Measurements from ENCODE around the gene PTPRQ. TPM values are rescaled to one million over a fixed set of nuclear protein-coding genes. Genes with fewer than 3 reads are reported as not detected.

Gene PTPRQ
- total RNA-seq, 1 experiment from 2014 or later: not detected

DNA sequence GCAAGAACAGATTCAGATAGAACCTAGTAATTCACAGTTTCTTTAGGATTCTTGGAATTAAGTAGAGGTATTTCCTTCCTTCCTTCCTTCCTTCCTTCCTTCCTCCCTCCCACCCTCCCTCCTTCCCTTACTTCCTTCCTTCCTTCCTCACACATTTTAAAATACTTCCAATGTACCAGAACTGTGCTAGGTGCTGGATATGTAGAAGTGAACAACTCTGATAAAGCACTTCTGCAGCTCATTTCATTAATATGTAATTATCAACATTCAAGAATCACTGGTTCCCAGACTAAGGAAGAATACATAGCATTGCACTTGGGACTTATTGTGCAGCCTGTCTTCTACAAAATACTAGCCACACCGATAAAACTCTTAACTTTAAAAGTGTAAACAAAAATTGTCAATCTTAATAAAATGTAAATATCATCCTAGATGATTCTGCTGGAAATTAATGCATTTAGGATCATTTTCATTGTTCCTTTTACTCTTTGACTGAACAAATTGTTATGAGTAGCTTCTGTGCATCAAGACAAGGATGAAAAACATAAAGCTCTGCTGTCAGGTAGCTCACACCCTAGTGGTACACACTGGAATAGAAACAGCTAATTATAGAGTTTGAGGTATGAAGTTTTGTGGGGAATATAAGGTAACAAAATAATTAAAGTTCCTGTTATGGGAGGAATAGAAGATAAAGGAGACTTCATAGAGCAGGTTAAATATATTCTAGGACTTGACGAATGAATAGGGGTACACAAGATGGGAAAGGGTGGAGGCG, 163.5 kb downstream of the PTPRQ start:
- POLR2A ChIA-PET (ENCODE audit: unreplicated experiment): no interaction called here

GRCh38 chr12:80617733-80618132, 173.7 kb downstream of the PTPRQ start:
- no peaks in the 10 kb centered on the region for H3F3A ChIP-seq (ENCODE audit: insufficient read depth, low read depth)
- ChIA-PET CTCF (no interaction called here), POLR2A (ENCODE audit: unreplicated experiment) (no interaction called here)
- DNase-seq: no peak
- H2AFZ ChIP-seq: no peak overlapping the region
- no peaks in the 10 kb centered on the region for H3K79me2 ChIP-seq (ENCODE audit: low read depth)
- no peak overlapping the region for H3K4me2 ChIP-seq
- no peak overlapping the region for H3K4me3 ChIP-seq
- H3K9me3 ChIP-seq (ENCODE audit: insufficient read depth, low read depth): no peaks in the 10 kb centered on the region
- no peaks in the 10 kb centered on the region for H3K9me2 ChIP-seq (ENCODE audit: insufficient read depth)
- no peaks in the 10 kb centered on the region for H3K4me1 ChIP-seq (replicated peaks; ENCODE audit: insufficient read depth)
- intact Hi-C loops (cut with micrococcal nuclease; ENCODE audit: unreplicated experiment): no loop called here
- TF ChIP-seq EZH2 (IDR thresholded peaks at IDR 0.05; ENCODE audit: low read depth): no peak
- TF ChIP-seq CTCF (conservative IDR thresholded peaks at IDR 0.05): no peak
- H3K36me3 ChIP-seq (ENCODE audit: low read depth): no peaks in the 10 kb centered on the region
- H3K27ac ChIP-seq: no peak overlapping the region
- BruUV-seq (replicated peaks): no TSS peak
- H3K27me3 ChIP-seq (ENCODE audit: insufficient read depth, low read depth): no peaks in the 10 kb centered on the region
- H4K20me1 ChIP-seq (ENCODE audit: insufficient read depth): no peaks in the 10 kb centered on the region

More for the DNA sequence above, 163.5 kb downstream of the PTPRQ start:
- no peaks in the 10 kb centered on the region for H3K4me1 ChIP-seq (replicated peaks; ENCODE audit: insufficient read depth)
- H3K9me2 ChIP-seq (ENCODE audit: insufficient read depth): no peaks in the 10 kb centered on the region
- CTCF ChIA-PET: no interaction called here
- H3K9me3 ChIP-seq (ENCODE audit: insufficient read depth, low read depth): no peaks in the 10 kb centered on the region
- no peaks in the 10 kb centered on the region for H3F3A ChIP-seq (ENCODE audit: insufficient read depth, low read depth)
- H3K4me3 ChIP-seq: no peak overlapping the region
- DNase-seq: no peak
- no peak overlapping the region for H2AFZ ChIP-seq
- intact Hi-C loops (cut with micrococcal nuclease; ENCODE audit: unreplicated experiment): no loop called here
- H3K36me3 ChIP-seq (ENCODE audit: low read depth): no peaks in the 10 kb centered on the region
- TF ChIP-seq EZH2 (IDR thresholded peaks at IDR 0.05; ENCODE audit: low read depth) (no peak), CTCF (conservative IDR thresholded peaks at IDR 0.05) (peak; percentile 46)
- H3K27me3 ChIP-seq (ENCODE audit: insufficient read depth, low read depth): no peaks in the 10 kb centered on the region
- no peak overlapping the region for H3K27ac ChIP-seq
- BruUV-seq (replicated peaks): no TSS peak
- H3K79me2 ChIP-seq (ENCODE audit: low read depth): no peaks in the 10 kb centered on the region
- no peaks in the 10 kb centered on the region for H4K20me1 ChIP-seq (ENCODE audit: insufficient read depth)
- H3K4me2 ChIP-seq: no peak overlapping the region

DNA sequence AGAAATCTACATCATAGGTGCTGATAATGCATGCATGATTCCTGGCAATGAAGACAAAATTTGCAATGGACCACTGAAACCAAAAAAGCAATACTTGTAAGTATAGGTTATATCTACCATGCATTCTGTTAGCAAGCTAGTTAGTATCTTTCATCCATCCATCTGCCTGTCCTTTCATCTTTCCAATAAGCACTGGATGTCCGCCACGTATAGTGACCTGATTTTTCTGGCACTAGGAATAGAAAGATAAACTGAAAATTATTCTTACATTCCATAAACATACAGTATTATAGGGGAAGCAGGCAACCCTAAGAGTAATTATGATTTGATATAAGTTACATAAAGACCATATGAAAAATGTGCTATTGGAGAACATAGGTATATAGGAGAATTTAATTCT, 176.2 kb downstream of the PTPRQ start:
- ChIA-PET POLR2A (ENCODE audit: unreplicated experiment) (no interaction called here), CTCF (no interaction called here)
- Histone ChIP-seq H3K27ac (no peak overlapping the region), H3K79me2 (ENCODE audit: low read depth) (no peaks in the 10 kb centered on the region), H2AFZ (no peak overlapping the region), H3K4me2 (no peak overlapping the region), H3K4me1 (replicated peaks; ENCODE audit: insufficient read depth) (no peaks in the 10 kb centered on the region), H3K4me3 (no peak overlapping the region), H4K20me1 (ENCODE audit: insufficient read depth) (no peaks in the 10 kb centered on the region), H3F3A (ENCODE audit: insufficient read depth, low read depth) (no peaks in the 10 kb centered on the region), H3K9me3 (ENCODE audit: insufficient read depth, low read depth) (no peaks in the 10 kb centered on the region), H3K9me2 (ENCODE audit: insufficient read depth) (no peaks in the 10 kb centered on the region), H3K27me3 (ENCODE audit: insufficient read depth, low read depth) (no peaks in the 10 kb centered on the region), H3K36me3 (ENCODE audit: low read depth) (no peaks in the 10 kb centered on the region)
- TF ChIP-seq EZH2 (IDR thresholded peaks at IDR 0.05; ENCODE audit: low read depth): no peak
- TF ChIP-seq CTCF (conservative IDR thresholded peaks at IDR 0.05): no peak
- DNase-seq: no peak
- intact Hi-C loops (cut with micrococcal nuclease; ENCODE audit: unreplicated experiment): loop anchor here (5.0 kb wide), 1 partner anchor 148 kb away; no protein-coding TSS in a partner anchor
- BruUV-seq (replicated peaks): no TSS peak

All from PC-9 (cell line).